OCI-LY3 (cell line): ENCODE results near the gene MBD6.

Experiments used
- H2AFZ ChIP-seq: fragments of 200-600, 300-600 bp; shearing (Covaris generic); 2 replicates; pipeline ENCODE4 v1.6.0; 2014; ENCODE audit warnings: antibody characterized with exemption, low read depth, low read length
- H3K27ac ChIP-seq: fragments of 200-600, 300-600 bp; sonication (generic); 2 replicates; pipeline ENCODE4 v1.5.1; 2014; ENCODE audit warnings: mild to moderate bottlenecking, low read length, moderate library complexity, mixed read lengths
- H3K27me3 ChIP-seq: fragments of 200-600, 300-600 bp; sonication (generic); 2 replicates; pipeline ENCODE4 v1.6.1; 2014; ENCODE audit warnings: low read depth, low read length, mixed read lengths
- H3K36me3 ChIP-seq: fragments of 200-600, 300-600 bp; sonication (generic); replicated peaks from 2 replicates; pipeline ENCODE3; 2014; ENCODE audit warnings: low read depth, low read length, mixed read lengths
- H3K4me1 ChIP-seq: fragments of 300-600, 200-600 bp; sonication (generic); 2 replicates; pipeline ENCODE4 v1.6.1; 2014; ENCODE audit warnings: low read length, mixed read lengths
- H3K4me2 ChIP-seq: fragments of 200-600, 300-600 bp; sonication (generic); 2 replicates; pipeline ENCODE4 v1.6.1; 2014; ENCODE audit warnings: low read length, mixed read lengths
- H3K4me3 ChIP-seq: fragments of 300-600, 200-600 bp; sonication (generic); 2 replicates; pipeline ENCODE4 v1.5.1; 2014; ENCODE audit warnings: antibody characterized with exemption, mild to moderate bottlenecking, low read length, moderate library complexity
- H3K79me2 ChIP-seq: fragments of 300-600, 200-600 bp; shearing (Covaris generic); 2 replicates; pipeline ENCODE4 v1.6.1; 2014; ENCODE audit warnings: mild to moderate bottlenecking, low read length, mixed read lengths
- H3K9ac ChIP-seq: fragments of 300-600, 200-600 bp; shearing (Covaris generic); 2 replicates; pipeline ENCODE4 v1.6.0; 2014; ENCODE audit warnings: mild to moderate bottlenecking, low read length, moderate library complexity
- H3K9me3 ChIP-seq: fragments of 200-600, 300-600 bp; shearing (Covaris generic); 2 replicates; pipeline ENCODE4 v1.6.1; 2014; ENCODE audit warnings: low read length, mixed read lengths; ENCODE audit not compliant: insufficient read depth
- H4K20me1 ChIP-seq: fragments of 200-600, 300-600 bp; sonication (generic); 2 replicates; pipeline ENCODE4 v1.6.1; 2016; ENCODE audit warnings: low read length, mixed read lengths; ENCODE audit not compliant: insufficient read depth
- EZH2phosphoT487 ChIP-seq: fragments of 200-600 bp; shearing (Covaris generic); IDR thresholded peaks from 2 replicates; pipeline ENCODE4 v1.6.1; 2018; ENCODE audit warnings: antibody characterized with exemption, mixed run types, low read depth
- TF ChIP-seq, protein P1 (sequence below): fragments of 200-600, 300-600 bp; sonication (generic); IDR thresholded peaks from 2 replicates; pipeline ENCODE4 v1.5.1; 2014; ENCODE audit warnings: antibody characterized with exemption, low read length, low read depth

The MBD6 gene

GRCh38 chr12:57487055-57487596 is 35.5 kb upstream of the MBD6 start:
- Histone ChIP-seq H3K4me2 (peak overlapping the region; percentile 83), H3K27ac (no peak overlapping the region), H2AFZ (peak overlapping the region; percentile 41; the same call in 1 of the 2 replicates), H3K4me1 (peaks cover 12% of the 10 kb centered on the region), H3K9ac (no peak overlapping the region), H3K9me3 (no peaks in the 10 kb centered on the region), H4K20me1 (no peaks in the 10 kb centered on the region), H3K27me3 (no peaks in the 10 kb centered on the region), H3K36me3 (peaks cover 24% of the 10 kb centered on the region), H3K4me3 (peak overlapping the region; percentile 97), H3K79me2 (peaks cover 26% of the 10 kb centered on the region)
- TF ChIP-seq EZH2phosphoT487: no peak
- TF ChIP-seq, protein P1, sequence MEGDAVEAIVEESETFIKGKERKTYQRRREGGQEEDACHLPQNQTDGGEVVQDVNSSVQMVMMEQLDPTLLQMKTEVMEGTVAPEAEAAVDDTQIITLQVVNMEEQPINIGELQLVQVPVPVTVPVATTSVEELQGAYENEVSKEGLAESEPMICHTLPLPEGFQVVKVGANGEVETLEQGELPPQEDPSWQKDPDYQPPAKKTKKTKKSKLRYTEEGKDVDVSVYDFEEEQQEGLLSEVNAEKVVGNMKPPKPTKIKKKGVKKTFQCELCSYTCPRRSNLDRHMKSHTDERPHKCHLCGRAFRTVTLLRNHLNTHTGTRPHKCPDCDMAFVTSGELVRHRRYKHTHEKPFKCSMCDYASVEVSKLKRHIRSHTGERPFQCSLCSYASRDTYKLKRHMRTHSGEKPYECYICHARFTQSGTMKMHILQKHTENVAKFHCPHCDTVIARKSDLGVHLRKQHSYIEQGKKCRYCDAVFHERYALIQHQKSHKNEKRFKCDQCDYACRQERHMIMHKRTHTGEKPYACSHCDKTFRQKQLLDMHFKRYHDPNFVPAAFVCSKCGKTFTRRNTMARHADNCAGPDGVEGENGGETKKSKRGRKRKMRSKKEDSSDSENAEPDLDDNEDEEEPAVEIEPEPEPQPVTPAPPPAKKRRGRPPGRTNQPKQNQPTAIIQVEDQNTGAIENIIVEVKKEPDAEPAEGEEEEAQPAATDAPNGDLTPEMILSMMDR: no peak

DNA sequence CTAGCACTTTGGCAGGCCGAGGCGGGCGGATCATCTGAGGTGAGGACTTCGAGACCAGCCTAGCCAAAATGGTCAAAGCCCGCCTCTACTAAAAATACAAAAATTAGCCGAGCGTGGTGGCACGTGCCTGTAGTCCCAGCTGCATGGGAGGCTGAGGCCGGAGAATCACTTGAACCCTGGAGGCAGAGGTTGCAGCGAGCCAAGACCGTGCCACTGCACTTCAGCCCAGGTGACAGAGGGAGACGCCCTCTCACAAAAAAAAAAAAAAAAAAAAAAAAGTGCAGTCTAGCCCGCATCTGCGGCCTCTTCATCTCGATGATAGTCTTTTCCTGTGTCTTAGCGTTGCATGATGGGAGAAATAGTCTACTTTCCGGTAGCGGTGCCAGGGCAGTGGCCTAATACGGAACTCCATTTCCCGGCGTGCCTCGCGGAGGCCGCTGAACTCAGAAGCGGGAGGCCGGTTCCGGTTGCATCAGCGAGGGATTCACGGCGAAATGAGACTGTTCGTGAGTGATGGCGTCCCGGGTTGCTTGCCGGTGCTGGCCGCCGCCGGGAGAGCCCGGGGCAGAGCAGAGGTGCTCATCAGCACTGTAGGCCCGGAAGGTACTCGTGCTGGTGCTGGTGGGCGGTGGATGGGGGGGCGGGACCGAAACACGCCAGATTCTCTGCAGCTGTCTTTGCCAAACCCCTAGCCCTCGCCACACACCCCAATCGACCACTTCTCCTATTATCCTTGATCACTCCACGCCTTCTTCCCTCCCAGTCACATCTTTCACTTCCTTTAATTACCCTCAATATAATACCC is 34.8 kb upstream of the MBD6 start, which contains the start of gene MARS1:
MARS1 (plus strand) TSS at position 472 of the 805 bp plus-strand sequence; CDS start at position 495, 23 bp downstream.
- H3K36me3 ChIP-seq: peaks cover 27% of the 10 kb centered on the region
- peak within 1 kb of the TSS; percentile 63 for H3K27ac ChIP-seq
- H3K27me3 ChIP-seq: no peaks in the 10 kb centered on the region
- peak within 1 kb of the TSS; percentile 97 for H3K4me3 ChIP-seq
- peak within 1 kb of the TSS; percentile 95 for H3K4me2 ChIP-seq
- peaks cover 12% of the 10 kb centered on the region for H3K4me1 ChIP-seq
- peaks cover 26% of the 10 kb centered on the region for H3K79me2 ChIP-seq
- peak within 1 kb of the TSS; percentile 80 for H3K9ac ChIP-seq
- peak within 1 kb of the TSS; percentile 41; the same call in 1 of the 2 replicates for H2AFZ ChIP-seq
- H3K9me3 ChIP-seq: no peaks in the 10 kb centered on the region
- no peaks in the 10 kb centered on the region for H4K20me1 ChIP-seq
- TF ChIP-seq EZH2phosphoT487: no peak
- TF ChIP-seq, protein P1: peak; percentile 29

DNA sequence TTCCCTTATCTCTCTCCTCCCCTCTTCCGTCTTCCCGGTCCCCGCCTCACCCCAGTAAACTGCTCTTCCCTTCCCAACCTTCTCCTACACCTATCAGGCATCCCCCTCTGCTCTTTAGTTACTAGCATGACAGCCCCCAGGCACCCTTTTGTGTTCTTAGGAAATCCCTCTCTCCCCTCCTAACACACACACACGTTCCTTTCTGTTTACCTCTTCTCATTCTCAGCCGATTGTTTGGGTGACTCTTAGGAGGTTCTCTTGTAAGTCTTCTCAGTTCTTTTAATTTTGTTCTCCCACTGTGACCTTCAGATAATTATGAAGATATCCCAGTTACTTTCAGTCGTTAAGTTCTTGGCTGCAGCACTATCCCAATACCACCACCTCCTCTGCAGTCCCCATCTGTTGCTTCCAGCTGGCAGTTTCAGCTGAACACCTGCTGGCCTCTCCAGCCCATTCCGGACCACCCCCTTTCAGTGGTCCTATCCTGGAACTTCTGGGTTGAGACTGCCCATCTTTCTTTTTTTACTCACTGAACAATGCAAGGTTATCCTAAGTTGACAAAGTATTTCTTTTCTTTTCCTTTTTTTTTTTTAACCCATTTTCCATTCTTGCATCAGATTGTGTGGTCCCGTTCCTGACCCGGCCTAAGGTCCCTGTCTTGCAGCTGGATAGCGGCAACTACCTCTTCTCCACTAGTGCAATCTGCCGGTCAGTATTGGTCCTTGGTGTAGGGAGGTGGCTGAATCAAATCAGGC is 34.0 kb upstream of the MBD6 start:
- Histone ChIP-seq H3K9ac (peak overlapping the region; percentile 80), H2AFZ (no peak overlapping the region)

More for the DNA sequence above, 34.0 kb upstream of the MBD6 start:
- Histone ChIP-seq H3K4me3 (peak overlapping the region; percentile 97), H3K79me2 (peaks cover 26% of the 10 kb centered on the region), H3K27me3 (no peaks in the 10 kb centered on the region), H4K20me1 (no peaks in the 10 kb centered on the region), H3K9me3 (no peaks in the 10 kb centered on the region), H3K4me2 (peak overlapping the region; percentile 95), H3K27ac (peak overlapping the region; percentile 63), H3K36me3 (peaks cover 30% of the 10 kb centered on the region), H3K4me1 (peaks cover 12% of the 10 kb centered on the region)
- TF ChIP-seq EZH2phosphoT487: no peak
- TF ChIP-seq, protein P1: no peak
